ENCODE data around the gene CDKN1B.

- TF ChIP-seq, protein P1, sequence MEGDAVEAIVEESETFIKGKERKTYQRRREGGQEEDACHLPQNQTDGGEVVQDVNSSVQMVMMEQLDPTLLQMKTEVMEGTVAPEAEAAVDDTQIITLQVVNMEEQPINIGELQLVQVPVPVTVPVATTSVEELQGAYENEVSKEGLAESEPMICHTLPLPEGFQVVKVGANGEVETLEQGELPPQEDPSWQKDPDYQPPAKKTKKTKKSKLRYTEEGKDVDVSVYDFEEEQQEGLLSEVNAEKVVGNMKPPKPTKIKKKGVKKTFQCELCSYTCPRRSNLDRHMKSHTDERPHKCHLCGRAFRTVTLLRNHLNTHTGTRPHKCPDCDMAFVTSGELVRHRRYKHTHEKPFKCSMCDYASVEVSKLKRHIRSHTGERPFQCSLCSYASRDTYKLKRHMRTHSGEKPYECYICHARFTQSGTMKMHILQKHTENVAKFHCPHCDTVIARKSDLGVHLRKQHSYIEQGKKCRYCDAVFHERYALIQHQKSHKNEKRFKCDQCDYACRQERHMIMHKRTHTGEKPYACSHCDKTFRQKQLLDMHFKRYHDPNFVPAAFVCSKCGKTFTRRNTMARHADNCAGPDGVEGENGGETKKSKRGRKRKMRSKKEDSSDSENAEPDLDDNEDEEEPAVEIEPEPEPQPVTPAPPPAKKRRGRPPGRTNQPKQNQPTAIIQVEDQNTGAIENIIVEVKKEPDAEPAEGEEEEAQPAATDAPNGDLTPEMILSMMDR (IDR thresholded peaks at IDR 0.05): no peak
- no peak for TF ChIP-seq POLR2A (IDR thresholded peaks at IDR 0.05)
These were observed 14.6 kb downstream of the CDKN1B start for GRCh38 chr12:12731785-12732184.
